GM10266 (cell line): ENCODE measurements around the gene FHL5.
"Not testable (repeated sequence)": the region's sequence is repeated elsewhere in the genome, so short reads cannot be mapped to it uniquely, and the experiment has no call there.

Experiments used
- DNase-seq: peaks from one replicate; pipeline ENCODE4 v3.0.0; 2012; ENCODE audit errors: extremely low spot score
- TF ChIP-seq, protein P1 (sequence below): IDR thresholded peaks from 2 replicates; pipeline ENCODE4 v1.5.1; 2012; ENCODE audit warnings: mild to moderate bottlenecking, low read depth; ENCODE audit not compliant: control insufficient read depth, insufficient read depth; ENCODE audit errors: missing control alignments

The FHL5 gene

DNA sequence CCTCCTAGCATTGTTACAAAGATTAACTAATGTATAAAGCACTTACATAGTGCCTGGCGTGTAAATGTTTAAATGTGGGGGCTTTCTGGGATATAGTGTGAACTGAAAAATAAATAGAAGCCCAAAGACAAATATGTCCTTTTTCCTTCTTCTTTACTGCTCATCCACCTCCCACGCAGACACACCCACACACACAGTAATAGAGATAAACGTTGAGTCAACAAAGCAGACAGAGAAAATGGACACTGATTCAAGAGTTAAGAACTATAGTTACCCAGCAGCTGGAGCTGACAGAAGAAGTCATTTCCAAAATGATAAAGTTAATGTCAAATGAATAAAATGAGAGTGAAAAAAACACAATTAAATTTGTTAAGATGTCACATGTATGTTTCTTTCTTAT, 68.3 kb downstream of the FHL5 start:
- no peak for DNase-seq
- TF ChIP-seq, protein P1, sequence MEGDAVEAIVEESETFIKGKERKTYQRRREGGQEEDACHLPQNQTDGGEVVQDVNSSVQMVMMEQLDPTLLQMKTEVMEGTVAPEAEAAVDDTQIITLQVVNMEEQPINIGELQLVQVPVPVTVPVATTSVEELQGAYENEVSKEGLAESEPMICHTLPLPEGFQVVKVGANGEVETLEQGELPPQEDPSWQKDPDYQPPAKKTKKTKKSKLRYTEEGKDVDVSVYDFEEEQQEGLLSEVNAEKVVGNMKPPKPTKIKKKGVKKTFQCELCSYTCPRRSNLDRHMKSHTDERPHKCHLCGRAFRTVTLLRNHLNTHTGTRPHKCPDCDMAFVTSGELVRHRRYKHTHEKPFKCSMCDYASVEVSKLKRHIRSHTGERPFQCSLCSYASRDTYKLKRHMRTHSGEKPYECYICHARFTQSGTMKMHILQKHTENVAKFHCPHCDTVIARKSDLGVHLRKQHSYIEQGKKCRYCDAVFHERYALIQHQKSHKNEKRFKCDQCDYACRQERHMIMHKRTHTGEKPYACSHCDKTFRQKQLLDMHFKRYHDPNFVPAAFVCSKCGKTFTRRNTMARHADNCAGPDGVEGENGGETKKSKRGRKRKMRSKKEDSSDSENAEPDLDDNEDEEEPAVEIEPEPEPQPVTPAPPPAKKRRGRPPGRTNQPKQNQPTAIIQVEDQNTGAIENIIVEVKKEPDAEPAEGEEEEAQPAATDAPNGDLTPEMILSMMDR = no peak

- not testable (repeated sequence) for DNase-seq
These were observed 75.1 kb downstream of the FHL5 start for GRCh38 chr6:96637979-96638378.

DNA sequence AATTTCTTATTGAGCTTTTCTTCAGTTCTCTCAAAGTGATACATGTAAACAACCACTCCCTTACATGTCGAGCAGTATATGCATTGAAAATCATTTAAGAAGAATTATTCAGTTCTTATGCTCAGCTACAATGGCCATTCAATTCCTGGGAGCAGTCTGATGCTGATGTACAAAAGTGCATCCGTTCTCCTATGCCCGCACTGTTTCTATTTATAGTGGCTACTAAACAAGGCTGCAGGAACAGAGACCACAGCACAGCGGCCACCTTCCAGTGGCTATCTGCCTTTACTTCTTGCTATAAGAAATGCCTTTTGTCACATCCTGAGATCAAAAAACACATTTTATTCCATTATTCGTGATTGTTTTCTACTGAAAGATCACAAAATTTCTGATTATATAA, 82.2 kb downstream of the FHL5 start:
- TF ChIP-seq, protein P1 = no peak
- no peak for DNase-seq

DNA sequence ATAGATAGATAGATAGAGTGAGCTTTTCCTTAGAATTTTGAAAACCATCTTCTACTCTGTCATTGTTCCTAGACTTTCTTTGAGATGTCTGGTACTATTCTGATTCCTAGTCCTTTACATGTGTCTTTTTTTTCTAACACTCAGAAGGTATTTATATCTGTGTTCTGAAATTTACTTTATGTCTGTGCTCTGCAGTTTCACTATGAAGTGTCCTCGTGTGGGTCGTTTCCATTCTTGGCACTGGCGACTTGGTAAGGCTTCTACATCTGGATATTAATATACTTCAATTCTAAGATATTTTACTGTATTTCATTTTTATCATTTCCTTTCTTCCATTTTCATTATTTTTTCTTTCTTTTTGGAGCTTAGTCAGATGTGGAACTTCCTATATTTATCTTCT, 87.0 kb downstream of the FHL5 start:
- TF ChIP-seq, protein P1 = no peak
- DNase-seq = peak; percentile 18

- TF ChIP-seq, protein P1 = no peak
- peak; percentile 18 for DNase-seq
These were observed 88.9 kb downstream of the FHL5 start for GRCh38 chr6:96651816-96652215.

- TF ChIP-seq, protein P1 = no peak
- DNase-seq = no peak
These were observed 89.6 kb downstream of the FHL5 start for GRCh38 chr6:96652552-96652951.

DNA sequence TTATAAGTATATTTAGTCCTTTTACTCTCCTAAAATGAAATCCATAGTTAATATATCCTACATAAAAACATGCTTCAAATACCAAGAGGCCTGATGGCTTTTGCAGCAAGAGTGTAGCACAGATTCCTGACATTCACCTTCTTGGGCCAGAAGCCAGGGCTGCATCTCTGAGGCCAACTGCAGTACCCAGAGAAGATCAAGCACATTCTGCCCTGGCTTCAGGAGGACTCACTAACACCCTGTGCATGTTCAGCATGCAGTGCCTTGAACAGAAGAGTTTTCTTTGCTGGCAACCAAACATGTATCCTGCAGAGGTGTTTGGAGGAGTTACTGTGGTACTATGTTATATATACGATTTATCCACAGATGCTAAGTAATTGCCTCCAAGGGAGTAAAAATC, 90.3 kb downstream of the FHL5 start:
- TF ChIP-seq, protein P1 = no peak
- DNase-seq = no peak

- TF ChIP-seq, protein P1 = no peak
- DNase-seq = no peak
These were observed 93.6 kb downstream of the FHL5 start for GRCh38 chr6:96656567-96656966.
